NT2/D1 (cell line): ENCODE results near the gene KAZN.

ENCODE experiments used
- YY1 ChIP-seq: IDR thresholded peaks from 2 replicates; pipeline ENCODE4 v1.6.1; 2011; ENCODE audit not compliant: insufficient read length, insufficient read depth
- ZNF274 ChIP-seq: IDR thresholded peaks from 2 replicates; pipeline ENCODE4 v1.6.1; 2011; ENCODE audit warnings: mild to moderate bottlenecking, low read depth, low read length

DNA sequence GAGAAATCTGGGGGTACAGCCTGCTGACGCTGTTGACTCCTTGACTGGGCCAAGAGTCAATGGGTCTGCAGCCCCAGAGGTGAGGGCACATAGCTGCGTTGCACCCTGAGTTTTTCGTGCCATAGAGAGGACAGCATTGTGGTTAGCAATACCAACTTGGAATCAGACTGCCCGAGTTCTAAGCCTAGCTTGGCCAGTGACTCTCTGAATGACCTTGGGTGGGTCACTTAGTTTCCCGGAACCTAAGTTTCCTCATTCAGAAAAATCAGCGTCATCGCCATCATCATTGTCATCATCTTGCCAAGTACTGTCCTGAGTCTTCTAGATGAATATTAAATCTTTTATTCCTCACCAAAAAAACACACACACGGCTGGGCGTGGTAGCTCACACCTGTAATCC, 403.8 kb downstream of the KAZN start:
- TF ChIP-seq YY1 = no peak
- TF ChIP-seq ZNF274 = no peak
